H9 (cell line): Measurements from ENCODE around the gene SH3TC1. TPM values are rescaled to one million over a fixed set of nuclear protein-coding genes. Genes with fewer than 3 reads are reported as not detected.

Experiments used
- DNase-seq: peaks from one replicate; pipeline ENCODE4 v3.0.0-alpha.2; 2017
- H2AFZ ChIP-seq: one replicate; pipeline ENCODE4 v1.6.1; 2013; ENCODE audit warnings: mild to moderate bottlenecking, low read length, control low read depth, moderate library complexity
- H2AK5ac ChIP-seq: 2 replicates; pipeline ENCODE4 v1.6.1; 2013; ENCODE audit warnings: low read length, control low read depth, mixed read lengths; ENCODE audit not compliant: insufficient read length
- H2BK120ac ChIP-seq: one replicate; pipeline ENCODE4 v1.6.1; 2013; ENCODE audit warnings: low read depth, mild to moderate bottlenecking, low read length, control low read depth, inconsistent platforms; ENCODE audit not compliant: poor library complexity, severe bottlenecking
- H2BK12ac ChIP-seq: 2 replicates; pipeline ENCODE4 v1.6.1; 2013; ENCODE audit warnings: low read length, control low read depth, mixed read lengths, low read depth; ENCODE audit not compliant: insufficient read length
- H2BK15ac ChIP-seq: 2 replicates; pipeline ENCODE4 v1.6.1; 2013; ENCODE audit warnings: low read depth, low read length, control low read depth
- H2BK20ac ChIP-seq: one replicate; pipeline ENCODE4 v1.6.1; 2013; ENCODE audit warnings: low read depth, mild to moderate bottlenecking, low read length, control low read depth, inconsistent platforms; ENCODE audit not compliant: poor library complexity, severe bottlenecking
- H2BK5ac ChIP-seq: 2 replicates; pipeline ENCODE4 v1.6.1; 2013; ENCODE audit warnings: low read length, control low read depth, mixed read lengths; ENCODE audit not compliant: insufficient read length
- H3K14ac ChIP-seq: 2 replicates; pipeline ENCODE4 v1.6.1; 2013; ENCODE audit warnings: low read length, control low read depth; ENCODE audit not compliant: insufficient read depth
- H3K18ac ChIP-seq: 2 replicates; pipeline ENCODE4 v1.6.1; 2013; ENCODE audit warnings: low read depth, mild to moderate bottlenecking, mixed read lengths, low read length, control low read depth; ENCODE audit not compliant: insufficient read length
- H3K23ac ChIP-seq: 2 replicates; pipeline ENCODE4 v1.6.1; 2013; ENCODE audit warnings: low read length, control low read depth, mixed read lengths, low read depth; ENCODE audit not compliant: insufficient read length
- H3K23me2 ChIP-seq: 2 replicates; pipeline ENCODE4 v1.6.1; 2013; ENCODE audit warnings: low read depth, mild to moderate bottlenecking, mixed read lengths, low read length, control low read depth; ENCODE audit not compliant: insufficient read length, poor library complexity, severe bottlenecking
- H3K27ac ChIP-seq: 2 replicates; pipeline ENCODE4 v1.5.1; 2013; ENCODE audit warnings: low read length, control low read depth, mixed read lengths, low read depth; ENCODE audit not compliant: insufficient read length
- H3K27me3 ChIP-seq: 2 replicates; pipeline ENCODE4 v1.6.1; 2013; ENCODE audit warnings: low read length, control low read depth, inconsistent platforms; ENCODE audit not compliant: insufficient read depth
- H3K4ac ChIP-seq: 2 replicates; pipeline ENCODE4 v1.6.1; 2013; ENCODE audit warnings: low read depth, mild to moderate bottlenecking, control low read depth, inconsistent platforms, low read length, moderate library complexity
- H3K4me1 ChIP-seq: 2 replicates; pipeline ENCODE4 v1.6.1; 2013; ENCODE audit warnings: low read length, control low read depth, inconsistent platforms; ENCODE audit not compliant: insufficient read depth
- H3K4me2 ChIP-seq: 2 replicates; pipeline ENCODE4 v1.6.1; 2013; ENCODE audit warnings: low read length, control low read depth, mixed read lengths; ENCODE audit not compliant: insufficient read length, insufficient read depth
- H3K56ac ChIP-seq: 2 replicates; pipeline ENCODE4 v1.6.1; 2013; ENCODE audit warnings: low read depth, mild to moderate bottlenecking, mixed read lengths, low read length, control low read depth; ENCODE audit not compliant: insufficient read length
- H3K79me1 ChIP-seq: 2 replicates; pipeline ENCODE4 v1.6.1; 2013; ENCODE audit warnings: low read depth, mild to moderate bottlenecking, moderate library complexity, low read length, control low read depth, inconsistent platforms; ENCODE audit not compliant: insufficient read depth, poor library complexity, severe bottlenecking
- H3K79me2 ChIP-seq: 2 replicates; pipeline ENCODE4 v1.6.1; 2013; ENCODE audit warnings: low read length, control low read depth, inconsistent platforms; ENCODE audit not compliant: insufficient read depth
- H3K9ac ChIP-seq: 2 replicates; pipeline ENCODE4 v1.6.1; 2013; ENCODE audit warnings: low read length, control low read depth, mixed read lengths; ENCODE audit not compliant: insufficient read length; ENCODE audit errors: extremely low read depth
- H3K9me3 ChIP-seq: one replicate; pipeline ENCODE4 v1.6.1; 2013; ENCODE audit warnings: low read depth, low read length, inconsistent platforms; ENCODE audit not compliant: control insufficient read depth
- H3T11ph ChIP-seq: one replicate; pipeline ENCODE4 v1.6.1; 2013; ENCODE audit warnings: mild to moderate bottlenecking, low read length, control low read depth, inconsistent platforms
- H4K20me1 ChIP-seq: one replicate; pipeline ENCODE4 v1.6.1; 2013; ENCODE audit not compliant: control insufficient read depth, insufficient read length, insufficient read depth
- H4K5ac ChIP-seq: 2 replicates; pipeline ENCODE4 v1.6.1; 2013; ENCODE audit warnings: low read depth, mild to moderate bottlenecking, mixed read lengths, low read length, control low read depth; ENCODE audit not compliant: insufficient read length
- H4K8ac ChIP-seq: replicated peaks from 2 replicates; pipeline ENCODE4 v1.6.1; 2013; ENCODE audit warnings: low read length, control low read depth, mixed read lengths, low read depth; ENCODE audit not compliant: insufficient read length
- H4K91ac ChIP-seq: 2 replicates; pipeline ENCODE4 v1.6.1; 2013; ENCODE audit warnings: low read depth, mild to moderate bottlenecking, moderate library complexity, mixed read lengths, low read length, control low read depth; ENCODE audit not compliant: insufficient read length
- H3K27ac Mint-ChIP-seq, 3 experiments: 2 replicates in 2 of 3; 3 replicates in 1 of 3; pipeline ENCODE4 v1.8.0; 2020 to 2021; ENCODE audit warnings: mixed read lengths in 3 of 3, mild to moderate bottlenecking in 1 of 3, moderate library complexity in 1 of 3
- H3K27me3 Mint-ChIP-seq: 2 replicates; pipeline ENCODE4 v1.8.0; 2021; ENCODE audit warnings: low read depth, mild to moderate bottlenecking, moderate library complexity, mixed read lengths
- H3K36me3 Mint-ChIP-seq, 3 experiments: 2 replicates in 2 of 3; 3 replicates in 1 of 3; pipeline ENCODE4 v1.8.0; 2020 to 2021; ENCODE audit warnings: low read depth in 3 of 3, mixed read lengths in 3 of 3; ENCODE audit not compliant: insufficient read depth in 1 of 3
- H3K4me1 Mint-ChIP-seq, 2 experiments: 2 replicates each; pipeline ENCODE4 v1.8.0; 2020; ENCODE audit warnings: mixed read lengths in 2 of 2
- H3K4me3 Mint-ChIP-seq, 2 experiments: 2 replicates in 1 of 2; 3 replicates in 1 of 2; pipeline ENCODE4 v1.8.0; 2020 to 2021; ENCODE audit warnings: mild to moderate bottlenecking in 2 of 2, mixed read lengths in 2 of 2, moderate library complexity in 1 of 2
- H3K9me3 Mint-ChIP-seq, 2 experiments: 2 replicates in 1 of 2; 3 replicates in 1 of 2; pipeline ENCODE4 v1.8.0; 2020; ENCODE audit warnings: mild to moderate bottlenecking in 2 of 2, mixed read lengths in 2 of 2, moderate library complexity in 1 of 2
- WGBS: extraction: QIAGEN DNeasy Blood & Tissue Kit; methylation state at CpG from one replicate; pipeline ENCODE4 v1.1.7; 2013; ENCODE audit warnings: missing lambda C conversion rate, low lambda C conversion rate, mixed read lengths; ENCODE audit not compliant: insufficient read length; ENCODE audit errors: extremely low coverage; 5-methylcytosine and 5-hydroxymethylcytosine counted together
- total RNA-seq: library from RNA; stranded (reverse); gene quantifications from 2 replicates; pipeline ENCODE4 v1.2.1, GENCODE V29; 2021
- TF ChIP-seq, protein P1 (sequence below): fragments of 200-600 bp; sonication (generic); conservative IDR thresholded peaks from 3 replicates; pipeline ENCODE4 v1.8.0; 2021; ENCODE audit warnings: antibody characterized with exemption, mild to moderate bottlenecking

SH3TC1 gene
- total RNA-seq, 1 experiment from 2014 or later: 0.74 TPM

DNA sequence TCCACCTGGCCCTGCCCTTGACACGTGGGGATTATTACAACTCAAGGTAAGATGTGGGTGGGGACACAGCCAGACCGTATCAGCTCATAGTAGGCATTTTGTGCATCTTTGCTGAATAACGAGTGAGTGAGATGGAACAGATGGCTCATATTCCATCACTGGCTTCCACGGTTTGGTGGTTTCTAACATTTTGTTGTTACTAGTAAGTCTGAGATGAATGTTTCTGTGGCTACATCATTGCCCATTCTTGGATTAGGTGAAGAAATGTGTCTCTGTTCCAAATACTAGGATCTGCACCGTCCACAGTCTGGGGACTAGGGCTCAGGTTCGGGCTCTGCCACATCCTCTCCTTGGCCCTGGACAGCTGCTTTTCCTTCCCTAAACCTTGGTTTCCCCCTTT, 44.0 kb upstream of the SH3TC1 start:
- H4K8ac ChIP-seq: no peak overlapping the region
- no peak overlapping the region for H2BK20ac ChIP-seq
- H3K79me2 ChIP-seq: no peaks in the 10 kb centered on the region
- TF ChIP-seq, protein P1, sequence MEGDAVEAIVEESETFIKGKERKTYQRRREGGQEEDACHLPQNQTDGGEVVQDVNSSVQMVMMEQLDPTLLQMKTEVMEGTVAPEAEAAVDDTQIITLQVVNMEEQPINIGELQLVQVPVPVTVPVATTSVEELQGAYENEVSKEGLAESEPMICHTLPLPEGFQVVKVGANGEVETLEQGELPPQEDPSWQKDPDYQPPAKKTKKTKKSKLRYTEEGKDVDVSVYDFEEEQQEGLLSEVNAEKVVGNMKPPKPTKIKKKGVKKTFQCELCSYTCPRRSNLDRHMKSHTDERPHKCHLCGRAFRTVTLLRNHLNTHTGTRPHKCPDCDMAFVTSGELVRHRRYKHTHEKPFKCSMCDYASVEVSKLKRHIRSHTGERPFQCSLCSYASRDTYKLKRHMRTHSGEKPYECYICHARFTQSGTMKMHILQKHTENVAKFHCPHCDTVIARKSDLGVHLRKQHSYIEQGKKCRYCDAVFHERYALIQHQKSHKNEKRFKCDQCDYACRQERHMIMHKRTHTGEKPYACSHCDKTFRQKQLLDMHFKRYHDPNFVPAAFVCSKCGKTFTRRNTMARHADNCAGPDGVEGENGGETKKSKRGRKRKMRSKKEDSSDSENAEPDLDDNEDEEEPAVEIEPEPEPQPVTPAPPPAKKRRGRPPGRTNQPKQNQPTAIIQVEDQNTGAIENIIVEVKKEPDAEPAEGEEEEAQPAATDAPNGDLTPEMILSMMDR: no peak
- no peaks in the 10 kb centered on the region for H3K9me3 ChIP-seq
- no peak overlapping the region for H2BK15ac ChIP-seq
- no peak overlapping the region for H3T11ph ChIP-seq
- H2AFZ ChIP-seq: no peak overlapping the region
- no peak overlapping the region for H3K14ac ChIP-seq
- H2AK5ac ChIP-seq: no peak overlapping the region
- peaks cover 9% of the 10 kb centered on the region for H3K23me2 ChIP-seq
- H3K4me2 ChIP-seq: no peak overlapping the region
- H3K4me1 Mint-ChIP-seq: peaks cover 12 to 16% of the 10 kb centered on the region in 2 experiments
- no peak for DNase-seq
- H3K4me3 Mint-ChIP-seq: no peak overlapping the region
- no peak overlapping the region for H2BK12ac ChIP-seq
- H4K20me1 ChIP-seq: no peaks in the 10 kb centered on the region
- peaks cover 8% of the 10 kb centered on the region; the same call in 1 of the 2 replicates for H3K27me3 ChIP-seq
- H4K91ac ChIP-seq: no peak overlapping the region
- no peak overlapping the region for H4K5ac ChIP-seq
- H3K79me1 ChIP-seq: no peaks in the 10 kb centered on the region
- H2BK120ac ChIP-seq: no peak overlapping the region
- H3K9ac ChIP-seq: no peak overlapping the region
- H2BK5ac ChIP-seq: no peak overlapping the region
- no peak overlapping the region for H3K56ac ChIP-seq
- H3K27ac Mint-ChIP-seq: no peak overlapping the region
- H3K4ac ChIP-seq: no peak overlapping the region
- H3K23ac ChIP-seq: no peak overlapping the region
- no peaks in the 10 kb centered on the region for H3K9me3 Mint-ChIP-seq
- H3K27me3 Mint-ChIP-seq: peaks cover 42% of the 10 kb centered on the region
- no CpG with 5 or more reads among the region's 6 CpGs for WGBS
- no peak overlapping the region for H3K27ac ChIP-seq
- H3K4me1 ChIP-seq: no peaks in the 10 kb centered on the region
- H3K36me3 Mint-ChIP-seq: no peaks in the 10 kb centered on the region
- no peak overlapping the region for H3K18ac ChIP-seq
